ENCODE results near the gene FAM161A.

FAM161A gene

DNA sequence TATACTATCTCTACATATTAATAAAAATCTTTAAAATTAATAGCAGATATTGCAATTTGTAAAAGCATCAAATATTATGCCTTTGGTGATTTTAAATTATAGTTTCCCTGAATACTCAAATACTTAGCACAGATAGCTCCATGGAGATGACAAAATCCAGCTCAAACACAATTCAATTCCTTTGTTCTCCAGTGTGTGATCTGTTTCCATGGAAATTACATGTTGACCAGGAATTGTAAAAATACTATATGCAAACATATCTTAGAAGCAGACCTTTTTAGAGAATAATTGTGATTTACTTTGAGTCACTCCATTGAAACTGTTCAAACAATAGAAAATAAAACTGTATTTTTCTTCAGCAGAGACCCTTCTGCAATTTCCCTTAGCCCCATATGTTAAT lies 68.3 kb downstream of the FAM161A start:
- DNase-seq, result no peak

DNA sequence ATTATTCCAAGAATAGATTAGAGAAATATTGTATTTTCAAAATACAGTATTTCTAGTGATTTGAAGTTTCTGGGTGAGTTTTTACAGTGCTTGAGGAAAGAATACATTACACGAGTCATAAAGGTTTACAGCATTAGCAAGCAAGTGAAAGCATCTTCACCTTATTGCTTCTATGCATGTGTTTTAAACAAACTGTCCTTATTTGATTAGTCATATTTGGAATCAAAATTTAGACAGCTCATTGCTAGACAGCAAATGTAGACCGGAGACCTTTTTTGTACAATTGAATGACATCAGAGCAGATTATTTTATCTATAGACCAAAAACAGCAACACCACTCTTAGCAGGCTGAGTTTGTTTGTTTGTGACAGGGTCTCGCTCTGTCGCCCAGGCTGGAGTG lies 69.2 kb downstream of the FAM161A start:
- no peak for DNase-seq

DNA sequence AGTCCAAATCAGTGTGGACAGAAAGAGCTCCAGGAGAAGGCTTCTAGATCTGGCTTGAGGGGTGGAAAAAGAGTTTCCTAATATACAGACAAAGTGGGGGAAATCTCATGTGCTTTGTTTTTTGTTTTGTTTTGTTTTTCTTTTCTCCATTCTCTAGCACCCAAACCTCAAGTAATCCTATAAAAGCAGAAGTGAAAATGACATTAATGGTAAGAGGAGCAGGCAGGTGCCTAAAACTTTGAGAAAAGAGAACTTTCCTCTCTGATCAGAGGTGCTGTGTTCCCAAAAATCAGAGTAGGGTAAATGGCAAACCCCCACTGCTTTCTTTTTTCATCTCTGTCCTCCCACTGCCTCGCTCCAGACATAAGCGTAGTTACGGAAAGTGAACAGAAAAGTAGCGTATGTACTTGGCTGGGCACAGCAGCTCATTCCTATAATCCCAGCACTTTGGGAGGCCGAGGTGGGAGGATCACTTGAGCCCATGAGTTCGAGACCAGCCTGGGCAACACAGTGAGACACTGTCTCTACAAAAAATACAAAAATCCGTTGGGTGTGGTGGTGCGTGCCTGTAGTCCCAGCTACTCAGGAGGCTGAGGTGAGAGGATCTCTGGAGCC lies 77.8 kb downstream of the FAM161A start:
- no peak for DNase-seq
